Stimulated activated CD4-positive, alpha-beta T cell treated with anti-CD3 and anti-CD28 coated beads, Interleukin-12 subunit alpha, Interleukin-12 subunit beta, amount 100 ng/mL, for 24 hours (primary cell): Measurements from ENCODE around the gene SLC9C1.

ENCODE experiments used
- DNase-seq, 2 experiments: peaks; one replicate each; pipeline ENCODE4 v3.0.0-alpha.2; 2020; ENCODE audit warnings: low read depth in 2 of 2

The SLC9C1 gene

GRCh38 chr3:112131111-112131510 lies 162.9 kb downstream of the SLC9C1 start:
- DNase-seq, result no peak

DNA sequence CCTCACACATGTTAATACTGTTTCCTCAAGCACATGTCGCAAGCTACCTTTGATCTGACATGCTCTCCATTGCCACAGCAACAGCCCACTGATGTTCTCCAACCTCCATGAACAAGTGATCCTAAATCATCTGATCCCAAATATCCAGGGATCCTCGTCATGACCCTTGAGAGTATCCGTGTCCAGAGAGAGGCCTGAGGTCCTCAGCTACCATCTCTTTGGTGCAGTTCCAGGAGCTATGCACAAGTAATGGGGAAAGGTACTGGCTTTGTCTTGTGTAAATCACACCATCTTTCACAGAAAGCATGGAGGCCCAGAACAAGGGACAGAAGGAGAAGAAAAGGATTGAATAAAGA lies 163.4 kb downstream of the SLC9C1 start:
- DNase-seq, result no peak

DNA sequence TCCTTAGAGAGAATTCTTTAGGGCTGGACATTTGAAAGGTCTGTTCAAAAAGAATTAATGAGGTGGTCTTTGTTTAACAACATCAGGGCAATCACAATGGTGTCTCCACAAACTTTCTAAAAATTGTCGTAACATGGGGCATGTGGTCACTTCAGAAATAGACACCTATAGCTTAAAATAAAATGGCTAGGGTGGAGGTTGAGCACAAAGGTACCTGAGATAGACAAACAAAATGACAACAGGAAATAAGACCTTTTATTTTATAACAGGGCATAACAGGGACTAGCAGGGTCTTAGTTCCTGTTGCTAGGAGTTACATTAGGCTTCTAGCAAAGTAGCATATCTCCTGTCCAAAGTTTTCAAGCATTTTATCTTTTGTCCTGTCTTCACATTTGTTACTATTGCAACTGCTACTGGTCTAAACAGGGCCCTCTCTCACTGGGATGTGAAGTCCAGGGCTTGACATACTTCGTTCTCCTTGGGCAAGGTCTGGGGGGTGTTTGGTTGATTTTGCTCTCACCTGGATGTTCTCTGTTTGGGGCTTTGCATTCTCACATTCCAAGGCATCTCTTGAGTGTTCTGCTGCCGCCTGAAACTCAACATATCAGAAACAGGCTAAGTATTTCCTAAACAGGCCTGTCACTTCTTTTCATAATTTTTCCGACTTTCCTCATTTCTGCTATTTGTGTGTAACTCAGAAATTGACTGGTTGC lies 163.9 kb downstream of the SLC9C1 start:
- no peak for DNase-seq

DNA sequence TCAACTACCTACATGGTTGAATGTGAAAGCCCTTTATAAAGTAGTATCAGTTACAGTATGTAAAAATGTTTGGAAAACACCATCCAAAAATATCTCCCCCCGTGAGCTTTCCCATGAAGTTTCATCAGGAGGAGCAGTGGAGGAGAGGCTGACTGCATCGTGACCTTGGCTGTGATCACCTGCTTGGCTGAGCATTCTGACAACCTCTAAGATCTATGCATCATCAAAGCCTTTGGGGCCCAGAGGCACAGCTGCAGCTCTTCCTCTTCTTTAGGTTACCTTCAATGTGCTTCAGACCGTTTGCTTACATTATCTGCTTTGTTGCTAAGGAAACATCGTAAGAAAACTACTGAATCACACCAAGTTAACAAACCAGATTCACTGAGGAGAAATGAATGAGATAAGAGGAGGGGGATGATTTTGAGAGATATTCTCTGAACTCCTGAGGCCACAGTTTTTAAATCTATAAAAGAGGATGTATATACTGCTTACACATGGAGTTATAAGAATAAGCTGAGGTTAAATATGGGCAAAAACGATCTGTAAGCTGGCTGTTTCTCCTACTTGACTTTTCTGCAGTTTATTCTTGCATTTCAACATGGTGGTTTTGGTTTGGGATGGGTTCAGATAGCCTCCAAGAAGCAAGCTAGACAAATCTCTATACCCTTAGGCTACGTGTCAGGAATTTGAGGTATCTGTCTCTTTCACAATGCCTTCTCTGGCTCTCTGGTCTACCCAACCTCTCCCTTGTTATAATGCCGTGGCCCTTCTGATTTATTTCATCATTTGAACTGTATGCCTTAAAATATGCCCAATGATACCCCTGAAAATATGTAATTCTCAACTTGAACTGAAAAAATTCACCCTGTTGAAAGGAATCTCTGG lies 164.9 kb downstream of the SLC9C1 start:
- peak in 1 of 2 experiments; percentile 15 for DNase-seq

- DNase-seq, result no peak
Observed at GRCh38 chr3:112127522-112128494, 166.2 kb downstream of the SLC9C1 start.

DNA sequence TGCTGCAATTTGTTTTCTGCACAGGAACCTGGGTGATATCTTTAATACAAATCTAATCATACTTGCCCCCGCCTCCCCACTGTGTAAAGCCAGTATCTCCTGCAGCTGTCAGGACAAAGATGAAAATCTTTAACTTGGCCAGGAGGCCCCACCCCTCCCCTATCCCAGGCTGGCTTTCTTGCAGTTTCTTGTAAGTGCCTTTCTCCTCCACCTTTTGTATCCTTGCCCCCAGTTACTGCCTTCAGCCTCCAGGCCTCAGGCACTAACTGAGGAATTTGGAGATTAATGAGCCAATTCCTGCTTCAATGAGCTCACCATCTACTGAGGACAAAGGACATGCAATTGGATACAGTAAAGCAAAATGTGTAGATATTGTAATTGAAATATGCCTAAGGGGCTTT lies 167.5 kb downstream of the SLC9C1 start:
- no peak for DNase-seq

DNA sequence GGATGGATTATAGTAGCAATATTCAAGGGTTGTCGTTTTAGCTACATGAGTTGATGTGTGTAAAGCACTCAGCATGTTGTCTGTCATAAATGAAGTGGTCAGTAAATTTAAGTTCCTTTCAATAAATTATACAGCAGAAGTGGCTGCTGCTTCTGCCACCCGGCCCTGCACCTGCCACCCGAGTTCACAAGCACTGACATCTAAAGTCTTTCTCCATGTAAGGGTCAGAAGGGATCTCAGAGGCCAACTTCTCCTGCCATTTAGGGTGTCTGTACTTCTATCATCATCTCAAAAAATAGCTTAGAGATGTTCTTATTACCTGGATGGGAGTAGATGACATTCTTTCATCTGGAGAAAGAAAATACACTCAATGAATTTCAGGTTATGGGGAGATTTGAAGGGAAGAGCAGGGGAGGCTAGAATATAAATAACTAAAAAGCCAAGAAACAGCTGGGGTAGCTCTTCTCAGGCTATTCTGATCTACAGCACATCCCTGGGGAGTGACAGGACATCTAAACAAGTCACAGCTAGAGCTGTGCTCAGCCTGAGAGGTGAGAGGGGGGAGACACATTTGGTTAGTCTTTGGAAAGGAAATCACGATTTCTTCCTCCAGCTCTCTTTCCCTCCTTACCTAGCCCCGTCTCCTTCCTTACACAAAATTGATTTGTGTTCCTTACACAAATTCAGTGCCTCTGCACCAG lies 169.0 kb downstream of the SLC9C1 start:
- no peak for DNase-seq

GRCh38 chr3:112123548-112123947 lies 170.5 kb downstream of the SLC9C1 start:
- no peak for DNase-seq

DNA sequence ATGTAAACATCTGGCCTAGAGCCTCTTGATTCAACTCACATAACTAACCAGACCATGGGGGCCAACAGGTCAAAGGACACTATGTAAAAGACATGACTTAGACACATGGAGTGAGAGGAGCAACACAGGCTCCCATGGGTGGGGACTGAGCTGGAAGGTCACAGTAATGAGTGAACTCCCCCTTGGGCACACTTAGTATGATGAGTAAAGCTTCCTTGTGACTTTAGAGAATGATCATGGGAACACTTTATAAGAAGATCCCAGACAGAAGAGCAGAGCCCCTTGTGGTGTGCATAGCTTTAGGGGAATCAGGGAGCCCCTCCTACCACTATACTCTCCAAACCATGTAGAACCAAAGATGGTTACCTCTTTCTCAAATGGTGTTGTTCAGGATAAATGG lies 171.1 kb downstream of the SLC9C1 start:
- DNase-seq, result no peak

- DNase-seq, result no peak
Observed at GRCh38 chr3:112121577-112122547, 172.2 kb downstream of the SLC9C1 start.

DNA sequence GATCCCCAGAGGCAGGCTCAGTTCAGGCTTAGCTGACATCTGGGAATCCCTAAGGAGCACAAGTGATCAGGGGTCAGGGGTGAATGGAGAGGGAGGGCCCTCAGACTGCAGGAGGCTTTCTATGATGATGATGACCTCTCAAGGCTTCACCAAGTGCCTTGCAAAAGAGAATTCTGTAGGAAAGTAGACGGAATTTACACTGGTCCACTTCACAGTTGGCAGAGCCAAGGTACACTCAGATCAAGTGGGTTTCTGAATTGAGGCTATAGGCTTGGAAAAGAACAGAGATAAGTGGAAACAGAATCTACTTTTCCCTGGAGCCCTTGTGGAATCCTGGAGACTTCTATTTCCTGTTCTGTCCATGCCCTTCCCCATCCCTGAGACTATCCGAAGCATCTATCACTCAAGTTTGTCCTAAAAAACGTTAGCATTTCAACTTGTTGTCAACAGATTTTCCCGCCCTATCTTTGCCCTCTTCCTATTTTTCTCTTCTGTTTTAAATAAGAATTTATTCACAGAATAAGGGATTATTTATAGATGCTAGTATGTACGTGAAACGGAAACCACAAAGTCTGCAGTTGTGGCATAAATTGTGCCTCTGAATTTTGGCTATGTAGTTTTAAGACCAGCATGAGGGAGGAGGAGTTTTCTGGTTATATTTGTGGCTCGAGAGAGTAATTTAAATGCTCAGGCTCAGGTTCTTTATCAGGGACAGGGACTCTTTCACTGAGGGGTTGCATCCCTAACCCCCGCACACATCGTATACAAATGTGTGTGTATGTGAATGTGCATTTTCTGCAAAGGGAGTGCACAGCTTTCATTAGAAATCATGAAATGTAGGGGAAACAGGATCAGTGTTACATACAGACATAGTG lies 173.8 kb downstream of the SLC9C1 start:
- no peak for DNase-seq

- no peak for DNase-seq
Observed at GRCh38 chr3:112117841-112118571, 176.0 kb downstream of the SLC9C1 start.

DNA sequence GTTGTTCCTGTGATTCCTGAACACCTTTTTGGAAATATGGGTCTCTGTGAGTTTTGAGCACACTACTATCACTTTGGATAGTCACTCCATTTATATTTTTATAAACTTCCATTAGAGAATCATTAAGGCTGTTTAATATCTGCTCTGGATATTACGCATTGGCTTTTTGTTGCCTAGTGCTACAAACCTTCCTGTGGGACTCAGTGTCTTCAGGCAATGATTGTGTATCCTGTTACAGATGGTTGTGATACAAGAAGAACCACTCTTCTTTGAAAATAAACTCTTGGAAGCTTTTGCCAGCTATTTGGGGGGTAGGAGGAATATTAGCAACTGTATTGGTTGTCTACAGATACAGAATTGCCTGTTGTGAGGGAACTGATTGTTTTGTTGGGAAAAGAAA lies 176.6 kb downstream of the SLC9C1 start:
- DNase-seq, result no peak

DNA sequence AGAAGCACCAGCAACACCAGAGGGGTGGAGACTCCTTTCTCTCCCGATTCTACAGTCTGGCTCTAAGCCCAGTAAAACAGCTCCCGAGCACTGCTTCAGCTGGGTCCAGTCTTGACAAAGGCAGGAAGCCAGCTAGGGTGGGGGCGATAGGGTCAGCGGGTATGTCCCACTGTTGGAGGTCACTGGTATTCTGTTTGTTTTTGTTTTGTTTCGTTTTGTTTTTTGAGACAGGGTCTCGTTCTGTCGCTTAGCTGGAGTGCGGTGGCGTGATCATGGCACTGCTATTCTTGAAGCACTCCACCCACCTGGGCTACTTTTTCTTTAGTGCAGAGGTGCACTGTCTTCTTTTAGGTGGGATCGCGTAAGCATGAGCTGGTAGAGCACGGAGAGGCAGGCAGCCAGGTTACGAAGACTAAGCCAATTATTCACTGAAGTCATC lies 177.2 kb downstream of the SLC9C1 start:
- no peak for DNase-seq

DNA sequence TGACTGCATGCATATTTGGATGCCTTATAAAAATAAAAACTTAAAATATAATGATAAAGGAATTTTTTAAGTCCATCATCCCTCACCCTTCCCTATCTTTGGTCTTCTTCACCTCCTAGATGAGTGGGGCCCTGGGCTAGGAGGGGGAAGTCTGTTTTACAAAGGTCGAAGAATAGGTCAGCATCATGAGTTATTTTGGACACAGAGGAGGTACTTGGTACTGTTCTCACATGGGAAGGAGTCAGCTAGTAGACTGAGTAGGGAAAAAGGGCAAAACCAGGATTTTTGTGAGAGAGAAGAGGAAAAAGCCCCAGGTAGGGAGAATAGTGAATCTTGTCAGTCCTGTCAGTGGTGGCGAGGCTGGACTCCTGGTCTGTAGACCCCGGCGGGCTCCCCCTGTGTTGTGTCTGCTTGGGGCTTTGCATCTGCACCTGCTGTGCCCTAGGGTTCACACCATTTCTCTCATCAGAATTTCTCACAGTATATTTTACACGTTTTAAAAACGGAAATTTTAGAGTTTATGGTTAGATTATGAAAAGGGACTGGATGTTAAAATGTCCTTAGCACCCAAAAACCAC lies 178.1 kb downstream of the SLC9C1 start:
- DNase-seq, result no peak

- no peak for DNase-seq
Observed at GRCh38 chr3:112115161-112115739, 178.8 kb downstream of the SLC9C1 start.

DNA sequence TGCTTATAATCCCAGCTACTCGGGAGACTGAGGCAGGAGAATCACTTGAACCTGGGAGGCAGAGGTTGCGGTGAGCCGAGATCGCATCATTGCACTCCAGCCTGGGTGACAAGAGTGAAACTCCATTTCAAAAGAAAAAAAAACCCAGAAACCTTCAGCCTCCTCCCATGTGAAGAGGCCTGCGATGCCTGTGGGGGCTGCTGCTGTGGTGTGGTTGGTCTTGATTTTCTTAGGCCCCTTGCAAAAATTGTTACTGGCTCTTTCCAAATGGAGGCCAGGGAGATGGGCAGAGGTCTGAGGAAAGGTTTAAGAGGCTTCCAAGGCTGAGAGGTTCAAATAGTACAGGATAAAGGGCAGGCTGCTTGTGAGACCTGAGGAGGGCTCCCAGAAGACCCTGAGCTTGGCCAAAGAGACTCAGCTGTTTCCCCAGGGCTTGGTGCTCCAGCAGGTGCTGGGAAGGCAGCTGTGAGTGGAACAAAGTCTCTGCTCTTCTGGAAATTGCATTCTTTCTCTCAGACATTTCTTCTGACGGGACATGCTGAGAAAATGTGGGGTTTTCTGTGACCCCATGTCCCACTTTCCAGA lies 179.3 kb downstream of the SLC9C1 start:
- no peak for DNase-seq
